Endothelial cell of umbilical vein (primary cell): Measurements from ENCODE around the gene CTDSPL. TPM values are rescaled to one million over a fixed set of nuclear protein-coding genes. Genes with fewer than 3 reads are reported as not detected.

ENCODE experiments used
- BruUV-seq: library from RNA; stranded (reverse); fragments of 400-500 nt; replicated peaks from 2 replicates; lab custom pipeline; 2021; lab: Mats Ljungman, UMichigan
- CTCF ChIA-PET: fragments of 300-600, 350-600 bp; sonication (Branson Sonifier 250); formaldehyde crosslinking; loops from one replicate; lab custom pipeline; 2021; ENCODE audit warnings: antibody characterized with exemption, inconsistent platforms; lab: Charles Lee
- POLR2A ChIA-PET: fragments of 300-600, 350-600 bp; sonication (Branson Sonifier 250); formaldehyde crosslinking; loops from one replicate; lab custom pipeline; 2021; ENCODE audit warnings: antibody characterized with exemption, inconsistent platforms; lab: Charles Lee
- DNase-seq: peaks from one replicate; pipeline ENCODE4 v3.0.0-alpha.2; 2011; ENCODE audit warnings: low read depth, low spot score
- FAIRE-seq: peaks from 2 replicates; lab custom pipeline; 2011; peaks lifted over from hg19 to GRCh38; lab: Jason Lieb, UNC
- H2AFZ ChIP-seq: 2 replicates; pipeline ENCODE4 v1.6.0; 2012; ENCODE audit warnings: low read depth, low read length, control low read depth, inconsistent platforms
- H3K27ac ChIP-seq: 2 replicates; pipeline ENCODE4 v1.5.1; 2011; ENCODE audit warnings: low read depth, mild to moderate bottlenecking, control low read depth, low read length, moderate library complexity; ENCODE audit not compliant: insufficient read depth
- H3K27me3 ChIP-seq, 2 experiments: 2 replicates each; pipeline versions ENCODE4 v1.6.0 to v1.6.1; 2011; ENCODE audit warnings: low read length in 2 of 2, mixed read lengths in 1 of 2; ENCODE audit not compliant: control insufficient read depth in 2 of 2, insufficient read depth in 2 of 2
- H3K36me3 ChIP-seq, 2 experiments: 2 replicates in 1 of 2; 3 replicates in 1 of 2; pipeline ENCODE4 v1.5.1; 2011; ENCODE audit warnings: low read length in 2 of 2, mild to moderate bottlenecking in 1 of 2, moderate library complexity in 1 of 2; ENCODE audit not compliant: control insufficient read depth in 2 of 2, insufficient read depth in 2 of 2; ENCODE audit errors: extremely low read depth in 1 of 2
- H3K4me1 ChIP-seq: 3 replicates; pipeline ENCODE4 v1.5.1; 2011; ENCODE audit warnings: mild to moderate bottlenecking, low read length; ENCODE audit not compliant: control insufficient read depth, insufficient read depth; ENCODE audit errors: extremely low read depth
- H3K4me2 ChIP-seq: 2 replicates; pipeline ENCODE4 v1.6.1; 2011; ENCODE audit warnings: low read length, control low read depth, mixed read lengths; ENCODE audit not compliant: insufficient read depth
- H3K4me3 ChIP-seq, 3 experiments: fragments of 200-600 bp in 1 of 3; sonication (generic), shearing (Covaris generic) in 1 of 3; replicated peaks in 1 of 3; 2 replicates each; pipeline ENCODE4 v1.5.1; 2011 to 2016; ENCODE audit warnings: control low read depth in 3 of 3, low read length in 3 of 3, mild to moderate bottlenecking in 2 of 3, inconsistent platforms in 1 of 3, low read depth in 1 of 3, moderate library complexity in 1 of 3; ENCODE audit not compliant: insufficient read depth in 1 of 3
- H3K79me2 ChIP-seq: 2 replicates; pipeline ENCODE4 v1.6.0; 2012; ENCODE audit warnings: low read length, inconsistent platforms; ENCODE audit not compliant: control insufficient read depth, insufficient read depth
- H3K9ac ChIP-seq: replicated peaks from 2 replicates; pipeline ENCODE3; 2011; ENCODE audit warnings: low read length, control low read depth; ENCODE audit not compliant: insufficient read depth; ENCODE audit errors: extremely low read depth
- H3K9me1 ChIP-seq: replicated peaks from 3 replicates; pipeline ENCODE4 v1.6.0; 2011; ENCODE audit warnings: mild to moderate bottlenecking, low read length; ENCODE audit not compliant: control insufficient read depth, insufficient read depth; ENCODE audit errors: extremely low read depth
- H3K9me3 ChIP-seq: replicated peaks from 2 replicates; pipeline ENCODE4 v1.5.1; 2012; ENCODE audit warnings: low read length, inconsistent platforms; ENCODE audit not compliant: control insufficient read depth, insufficient read depth
- H4K20me1 ChIP-seq: replicated peaks from 2 replicates; pipeline ENCODE3; 2011; ENCODE audit warnings: mild to moderate bottlenecking, low read length; ENCODE audit not compliant: control insufficient read depth, insufficient read depth; ENCODE audit errors: extremely low read depth
- CTCF ChIP-seq, 2 donors: IDR thresholded peaks; 1 replicate in 1 of 2; 2 replicates in 1 of 2; pipeline ENCODE4 v1.5.1; 2011; ENCODE audit warnings: low read length in 2 of 2, mild to moderate bottlenecking in 2 of 2, moderate library complexity in 2 of 2, control low read depth in 1 of 2, inconsistent platforms in 1 of 2, low read depth in 1 of 2; ENCODE audit not compliant: insufficient read depth in 1 of 2; ENCODE audit errors: extremely low read depth in 1 of 2
- EZH2 ChIP-seq: IDR thresholded peaks from 2 replicates; pipeline ENCODE4 v1.6.1; 2012; ENCODE audit warnings: borderline replicate concordance, low read depth, mild to moderate bottlenecking, moderate library complexity, low read length, inconsistent platforms; ENCODE audit not compliant: severe bottlenecking
- FOS ChIP-seq: IDR thresholded peaks from 2 replicates; pipeline ENCODE4 v1.6.1; 2011; ENCODE audit warnings: mild to moderate bottlenecking, low read length, moderate library complexity, borderline replicate concordance; ENCODE audit not compliant: insufficient read depth
- GATA2 ChIP-seq: IDR thresholded peaks from 2 replicates; pipeline ENCODE4 v1.7.0; 2011; ENCODE audit warnings: low read depth, mild to moderate bottlenecking, moderate library complexity, mixed read lengths, low read length; ENCODE audit not compliant: insufficient read length, insufficient read depth
- JUN ChIP-seq: IDR thresholded peaks from 2 replicates; pipeline ENCODE4 v1.6.1; 2011; ENCODE audit warnings: borderline replicate concordance, low read depth; ENCODE audit not compliant: insufficient read length, insufficient read depth
- MAX ChIP-seq: IDR thresholded peaks from 2 replicates; pipeline ENCODE4 v1.6.1; 2011; ENCODE audit not compliant: insufficient read depth, insufficient read length
- MYC ChIP-seq: IDR thresholded peaks from one replicate; pipeline ENCODE4 v1.6.1; 2011; ENCODE audit warnings: mild to moderate bottlenecking, low read depth, low read length
- POLR2A ChIP-seq: IDR thresholded peaks from 2 replicates; pipeline ENCODE4 v1.6.1; 2012; ENCODE audit warnings: low read depth, mild to moderate bottlenecking, control low read depth, low read length
- POLR2AphosphoS5 ChIP-seq: IDR thresholded peaks from 2 replicates; pipeline ENCODE4 v1.6.1; 2012; ENCODE audit warnings: low read depth, mild to moderate bottlenecking, control low read depth, low read length, moderate library complexity; ENCODE audit not compliant: insufficient read depth
- dilution Hi-C: fragments of 300-500 bp; cut with MboI; formaldehyde crosslinking; loops from one replicate; pipeline ENCODE4 v1.15.0; 2019; ENCODE audit warnings: low sequenced_read_pairs; ENCODE audit not compliant: extremely low pct_ligation_motif_present
- intact Hi-C: fragments of 100-400 bp; cut with micrococcal nuclease; formaldehyde crosslinking; loops from one replicate; pipeline ENCODE4 v1.10.0; 2022
- polyA plus RNA-seq, 4 experiments: library from polyadenylated mRNA; depleted of rRNA in 3 of 4; stranded (reverse) in 3 of 4; unstranded in 1 of 4; fragments of >200 nt; gene quantifications; 2 replicates each; pipeline versions ENCODE4 v1.2.1 to v1.2.3, GENCODE V29; 2011 to 2012; ENCODE audit warnings: missing spikeins in 1 of 4
- total RNA-seq: library from RNA; stranded (reverse); gene quantifications from 2 replicates; pipeline ENCODE4 v1.2.3, GENCODE V29; 2021

Gene CTDSPL
- total and polyA plus RNA-seq, 2 donors (not counting 3 experiments of a cell fraction or from before 2014, with no cell fraction given) = 30.1 to 43.2 TPM

- no peak for TF ChIP-seq EZH2
- no peak for TF ChIP-seq FOS
- TF ChIP-seq POLR2A = no peak
- no peak for TF ChIP-seq MYC
- TF ChIP-seq MAX = no peak
- no peak for TF ChIP-seq POLR2AphosphoS5
- TF ChIP-seq GATA2 = no peak
- no peak for TF ChIP-seq JUN
- TF ChIP-seq CTCF (IDR thresholded peaks at IDR 0.05; ENCODE audit: extremely low read depth in 1 of 2, insufficient read depth in 1 of 2, low read depth in 1 of 2, low read length in 2 of 2) = no peak
- Histone ChIP-seq H3K9me1 (no peaks in the 10 kb centered on the region), H3K27me3 (no peaks in the 10 kb centered on the region), H3K4me3 (no peak overlapping the region), H2AFZ (no peak overlapping the region), H4K20me1 (no peaks in the 10 kb centered on the region), H3K4me1 (no peaks in the 10 kb centered on the region), H3K27ac (no peak overlapping the region), H3K9ac (no peak overlapping the region), H3K79me2 (no peaks in the 10 kb centered on the region), H3K9me3 (no peaks in the 10 kb centered on the region), H3K36me3 (no peaks in the 10 kb centered on the region), H3K4me2 (no peak overlapping the region)
- ChIA-PET POLR2A (no interaction called here), CTCF (interaction anchor here (1.0 kb wide), 1 partner anchor 10 kb away, joined by 3 read pairs; no protein-coding TSS in a partner anchor)
- DNase-seq (no peak), FAIRE-seq (no peak)
- intact Hi-C loops (no loop called here), dilution Hi-C loops (no loop called here)
- no TSS peak for BruUV-seq
Measured at GRCh38 chr3:37825744-37826400, 35.8 kb upstream of the CTDSPL start.
